ENCODE results near the gene ARHGAP42. TPM values are rescaled to one million over a fixed set of nuclear protein-coding genes. Genes with fewer than 3 reads are reported as not detected.
"Not testable (repeated sequence)": the region's sequence is repeated elsewhere in the genome, so short reads cannot be mapped to it uniquely, and the experiment has no call there.

ARHGAP42 gene
- total RNA-seq, 1 donor from 2014 or later: 5.7 TPM

- DNase-seq: no peak
These were observed 278.3 kb downstream of the ARHGAP42 start for GRCh38 chr11:100965346-100965745.

GRCh38 chr11:100966366-100966765 is 279.3 kb downstream of the ARHGAP42 start:
- intact Hi-C loops (cut with micrococcal nuclease): no loop called here
- DNase-seq (no peak), ATAC-seq (no peak)

More at GRCh38 chr11:100965346-100965745, 278.3 kb downstream of the ARHGAP42 start:
- no peak for ATAC-seq
- intact Hi-C loops (cut with micrococcal nuclease): no loop called here

GRCh38 chr11:100969008-100969407 is 281.9 kb downstream of the ARHGAP42 start:
- DNase-seq (no peak), ATAC-seq (no peak)
- intact Hi-C loops (cut with micrococcal nuclease): no loop called here

GRCh38 chr11:100970283-100971164 is 283.4 kb downstream of the ARHGAP42 start:
- ATAC-seq (peak; percentile 95), DNase-seq (no peak)
- intact Hi-C loops (cut with micrococcal nuclease): no loop called here

- intact Hi-C loops (cut with micrococcal nuclease): no loop called here
- DNase-seq (no peak), ATAC-seq (no peak)
These were observed 285.0 kb downstream of the ARHGAP42 start for GRCh38 chr11:100972046-100972445.

GRCh38 chr11:100978442-100978841 is 291.4 kb downstream of the ARHGAP42 start:
- DNase-seq (no peak), ATAC-seq (no peak)
- intact Hi-C loops (cut with micrococcal nuclease): no loop called here

- intact Hi-C loops (cut with micrococcal nuclease): no loop called here
- DNase-seq (no peak), ATAC-seq (no peak)
These were observed 291.9 kb downstream of the ARHGAP42 start for GRCh38 chr11:100978939-100979338.

- ATAC-seq (peak; percentile 47), DNase-seq (no peak)
- intact Hi-C loops (cut with micrococcal nuclease): no loop called here
These were observed 293.1 kb downstream of the ARHGAP42 start for GRCh38 chr11:100980156-100980555.

GRCh38 chr11:100981196-100981824 is 294.2 kb downstream of the ARHGAP42 start:
- no peak for ATAC-seq
- DNase-seq: no peak
- intact Hi-C loops (cut with micrococcal nuclease): no loop called here

GRCh38 chr11:100984668-100985067 is 297.6 kb downstream of the ARHGAP42 start:
- DNase-seq (no peak), ATAC-seq (no peak)
- intact Hi-C loops (cut with micrococcal nuclease): no loop called here

- ATAC-seq (no peak), DNase-seq (no peak)
- intact Hi-C loops (cut with micrococcal nuclease): loop anchor here (10.0 kb wide), 1 partner anchor 334 kb away; no protein-coding TSS in a partner anchor
These were observed 303.8 kb downstream of the ARHGAP42 start for GRCh38 chr11:100990931-100991330.

- no peak for DNase-seq
- ATAC-seq: no peak
- intact Hi-C loops (cut with micrococcal nuclease): loop anchor here (10.0 kb wide), 1 partner anchor 333 kb away; no protein-coding TSS in a partner anchor
These were observed 304.5 kb downstream of the ARHGAP42 start for GRCh38 chr11:100991541-100991940.

- DNase-seq: no peak
- intact Hi-C loops (cut with micrococcal nuclease): loop anchor here (5.0 to 10.0 kb wide), 2 partner anchors 330 to 442 kb away; no protein-coding TSS in a partner anchor
- ATAC-seq: no peak
These were observed 307.9 kb downstream of the ARHGAP42 start for GRCh38 chr11:100994966-100995365.

GRCh38 chr11:100999756-101000155 is 312.7 kb downstream of the ARHGAP42 start:
- DNase-seq: no peak
- intact Hi-C loops (cut with micrococcal nuclease): loop anchor here (5.0 to 10.0 kb wide), 2 partner anchors 325 to 438 kb away; no protein-coding TSS in a partner anchor
- ATAC-seq: no peak

- DNase-seq (no peak), ATAC-seq (no peak)
- intact Hi-C loops (cut with micrococcal nuclease): no loop called here
These were observed 316.4 kb downstream of the ARHGAP42 start for GRCh38 chr11:101003468-101003867.

- no peak for DNase-seq
- intact Hi-C loops (cut with micrococcal nuclease): no loop called here
- ATAC-seq: no peak
These were observed 322.0 kb downstream of the ARHGAP42 start for GRCh38 chr11:101008961-101009689.

GRCh38 chr11:101009690-101010055 is 322.6 kb downstream of the ARHGAP42 start:
- intact Hi-C loops (cut with micrococcal nuclease): no loop called here
- DNase-seq (no peak), ATAC-seq (no peak)

- intact Hi-C loops (cut with micrococcal nuclease): no loop called here
- DNase-seq (no peak), ATAC-seq (no peak)
These were observed 323.8 kb downstream of the ARHGAP42 start for GRCh38 chr11:101010899-101011298.

- ATAC-seq: no peak
These were observed 324.8 kb downstream of the ARHGAP42 start for GRCh38 chr11:101011881-101012280.

GRCh38 chr11:101013702-101014101 is 326.6 kb downstream of the ARHGAP42 start:
- ATAC-seq; intact Hi-C loops (cut with micrococcal nuclease); DNase-seq: not testable (repeated sequence)

More at GRCh38 chr11:101011881-101012280, 324.8 kb downstream of the ARHGAP42 start:
- no peak for DNase-seq
- intact Hi-C loops (cut with micrococcal nuclease): no loop called here
